ENCODE data around the gene TPGS2. TPM values are rescaled to one million over a fixed set of nuclear protein-coding genes. Genes with fewer than 3 reads are reported as not detected.
"Not testable (repeated sequence)": the region's sequence is repeated elsewhere in the genome, so short reads cannot be mapped to it uniquely, and the experiment has no call there.

The TPGS2 gene
- polyA plus RNA-seq, 1 donor = 39.4 TPM

- DNase-seq = no peak
Measured at GRCh38 chr18:36772241-36772723, 56.5 kb downstream of the TPGS2 start.

GRCh38 chr18:36771245-36771644 is 57.6 kb downstream of the TPGS2 start:
- DNase-seq = no peak

- no peak for DNase-seq
Measured at GRCh38 chr18:36770315-36770946, 58.4 kb downstream of the TPGS2 start.

- no peak for DNase-seq
Measured at GRCh38 chr18:36769611-36770314, 59.0 kb downstream of the TPGS2 start.

GRCh38 chr18:36769172-36769571 is 59.6 kb downstream of the TPGS2 start:
- DNase-seq = no peak

GRCh38 chr18:36766836-36767235 is 62.0 kb downstream of the TPGS2 start:
- DNase-seq = no peak

- not testable (repeated sequence) for DNase-seq
Measured at GRCh38 chr18:36762965-36763364, 65.8 kb downstream of the TPGS2 start.

- no peak for DNase-seq
Measured at GRCh38 chr18:36762074-36762473, 66.7 kb downstream of the TPGS2 start.

GRCh38 chr18:36761186-36761698 is 67.6 kb downstream of the TPGS2 start:
- no peak for DNase-seq

- no peak for DNase-seq
Measured at GRCh38 chr18:36760598-36760997, 68.2 kb downstream of the TPGS2 start.

- no peak for DNase-seq
Measured at GRCh38 chr18:36759167-36759776, 69.5 kb downstream of the TPGS2 start.

- no peak for DNase-seq
Measured at GRCh38 chr18:36758623-36759022, 70.2 kb downstream of the TPGS2 start.

GRCh38 chr18:36757991-36758390 is 70.8 kb downstream of the TPGS2 start:
- peak; percentile 50 for DNase-seq

GRCh38 chr18:36757081-36757480 is 71.7 kb downstream of the TPGS2 start:
- DNase-seq = peak; percentile 65

GRCh38 chr18:36756242-36756641 is 72.6 kb downstream of the TPGS2 start:
- no peak for DNase-seq

- no peak for DNase-seq
Measured at GRCh38 chr18:36752929-36753865, 75.6 kb downstream of the TPGS2 start.

GRCh38 chr18:36745219-36745975 is 83.4 kb downstream of the TPGS2 start:
- DNase-seq = no peak

- no peak for DNase-seq
Measured at GRCh38 chr18:36744261-36744876, 84.4 kb downstream of the TPGS2 start.

Data from hindlimb muscle (tissue), 1 donor.